Activated T-helper 2 cell treated with anti-CD3 and anti-CD28 coated beads, Interferon-gamma antibody, Interleukin-2, Interleukin-4, amounts not matched to agents 10 μg/mL and 5 μg/mL and 100 μg/mL, durations not matched to agents 14 hours and 24 hours and 36 hours (primary cell): ENCODE results near the gene TNS3. TPM values are rescaled to one million over a fixed set of nuclear protein-coding genes. Genes with fewer than 3 reads are reported as not detected.
"Not testable (repeated sequence)": the region's sequence is repeated elsewhere in the genome, so short reads cannot be mapped to it uniquely, and the experiment has no call there.

ENCODE experiments used
- DNase-seq: peaks from one replicate; pipeline ENCODE4 v3.0.0; 2021; ENCODE audit warnings: low spot score
- H3K27ac Mint-ChIP-seq: one replicate; pipeline ENCODE4 v1.8.0; 2021; ENCODE audit warnings: mixed read lengths
- H3K27me3 Mint-ChIP-seq: one replicate; pipeline ENCODE4 v1.8.0; 2021; ENCODE audit warnings: low read depth, mixed read lengths
- H3K36me3 Mint-ChIP-seq: one replicate; pipeline ENCODE4 v1.8.0; 2021; ENCODE audit warnings: low read depth, mixed read lengths
- H3K4me1 Mint-ChIP-seq: one replicate; pipeline ENCODE4 v1.8.0; 2021; ENCODE audit warnings: low read depth, mixed read lengths
- H3K4me3 Mint-ChIP-seq: one replicate; pipeline ENCODE4 v1.8.0; 2021; ENCODE audit warnings: low read depth, mild to moderate bottlenecking, moderate library complexity, mixed read lengths
- H3K9me3 Mint-ChIP-seq: one replicate; pipeline ENCODE4 v1.8.0; 2021; ENCODE audit warnings: mixed read lengths
- intact Hi-C: fragments of 100-400 bp; cut with micrococcal nuclease; formaldehyde crosslinking; loops from one replicate; pipeline ENCODE4 v1.15.1; 2023
- total RNA-seq: library from RNA; stranded (reverse); gene quantifications from 2 replicates; pipeline ENCODE4 v1.2.3, GENCODE V29; 2022

The TNS3 gene
- total RNA-seq, 1 donor from 2014 or later: 5.3 TPM

DNA sequence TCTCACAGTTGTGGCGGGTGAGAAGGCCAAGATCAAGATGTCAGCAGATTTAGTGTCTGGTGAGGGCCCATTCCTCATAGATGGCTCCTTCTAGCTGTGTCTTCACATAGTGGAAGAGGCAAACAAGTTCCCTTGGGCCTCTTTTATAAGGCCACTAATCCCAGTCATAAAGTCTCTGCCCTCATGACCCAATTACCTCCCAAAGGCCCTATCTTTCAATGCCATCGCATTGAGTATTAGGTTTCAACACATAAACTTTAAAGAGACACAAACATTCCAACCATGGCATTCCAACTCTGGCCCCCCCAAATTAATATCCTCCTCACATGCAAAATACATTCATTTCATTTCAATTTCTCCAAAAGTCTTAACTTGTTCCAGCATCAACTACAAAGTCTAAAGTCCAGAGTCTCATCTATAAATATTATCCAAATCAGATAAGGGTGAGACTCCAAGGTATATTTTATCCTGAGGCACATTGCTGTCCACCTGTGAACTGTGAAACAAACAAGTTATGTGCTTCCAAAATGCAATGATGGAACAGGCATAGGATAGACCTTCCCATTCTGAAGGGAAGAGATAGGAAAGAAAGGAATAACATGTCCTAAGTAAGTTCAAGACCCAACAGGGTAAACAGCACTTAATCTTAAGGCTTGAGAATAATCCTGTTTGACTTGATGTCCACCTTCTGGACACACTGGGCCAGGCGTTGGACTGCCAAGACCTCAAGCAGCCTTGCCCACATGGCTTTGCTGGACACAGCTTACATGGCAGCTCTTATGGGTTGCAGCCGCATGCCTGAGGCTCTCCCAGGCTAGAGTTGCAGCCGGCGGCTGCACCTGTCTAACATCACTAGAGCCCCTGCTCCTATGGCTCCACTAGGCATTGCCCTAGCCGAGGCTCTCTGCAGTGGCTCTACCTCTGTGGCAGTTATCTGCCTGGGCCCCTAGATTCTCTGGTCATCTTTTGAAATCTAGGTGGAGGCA, 312.8 kb downstream of the TNS3 start:
- intact Hi-C loops: loop anchor here (5.0 to 10.0 kb wide), 2 partner anchors 66 to 93 kb away; no protein-coding TSS in a partner anchor
- peaks cover 6% of the 10 kb centered on the region for H3K4me1 Mint-ChIP-seq

DNA sequence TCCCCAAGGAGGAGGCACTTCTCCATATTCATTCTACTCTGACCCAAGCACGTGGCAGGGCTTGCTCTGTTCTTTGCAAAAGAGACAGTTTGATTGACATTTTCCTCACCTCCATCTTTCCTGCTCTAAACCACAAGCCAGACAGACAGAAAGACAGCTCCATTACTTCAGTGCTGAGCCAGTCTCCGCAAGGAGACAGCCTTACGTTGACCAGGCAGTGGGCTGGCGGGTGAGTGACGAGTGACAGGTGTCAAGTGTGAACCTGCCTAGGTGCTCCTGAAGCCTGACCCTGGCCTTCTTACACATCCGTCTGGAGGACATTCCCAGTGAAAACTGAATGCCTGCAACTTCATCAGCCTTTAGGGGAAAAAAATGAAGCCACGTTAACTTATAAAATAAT, 314.6 kb downstream of the TNS3 start:
- H3K27ac Mint-ChIP-seq: no peak overlapping the region
- peaks cover 2% of the 10 kb centered on the region for H3K27me3 Mint-ChIP-seq
- no peak for DNase-seq
- peaks cover 6% of the 10 kb centered on the region for H3K4me1 Mint-ChIP-seq
- H3K9me3 Mint-ChIP-seq: peaks cover 7% of the 10 kb centered on the region
- no peaks in the 10 kb centered on the region for H3K36me3 Mint-ChIP-seq
- intact Hi-C loops: loop anchor here (2.0 to 10.0 kb wide), 3 partner anchors 23 to 95 kb away; no protein-coding TSS in a partner anchor
- no peak overlapping the region for H3K4me3 Mint-ChIP-seq

More for the DNA sequence above, 312.8 kb downstream of the TNS3 start:
- Mint-ChIP-seq H3K36me3 (no peaks in the 10 kb centered on the region), H3K27me3 (peaks cover 2% of the 10 kb centered on the region), H3K27ac (no peak overlapping the region), H3K9me3 (peaks cover 7% of the 10 kb centered on the region), H3K4me3 (no peak overlapping the region)
- no peak for DNase-seq

DNA sequence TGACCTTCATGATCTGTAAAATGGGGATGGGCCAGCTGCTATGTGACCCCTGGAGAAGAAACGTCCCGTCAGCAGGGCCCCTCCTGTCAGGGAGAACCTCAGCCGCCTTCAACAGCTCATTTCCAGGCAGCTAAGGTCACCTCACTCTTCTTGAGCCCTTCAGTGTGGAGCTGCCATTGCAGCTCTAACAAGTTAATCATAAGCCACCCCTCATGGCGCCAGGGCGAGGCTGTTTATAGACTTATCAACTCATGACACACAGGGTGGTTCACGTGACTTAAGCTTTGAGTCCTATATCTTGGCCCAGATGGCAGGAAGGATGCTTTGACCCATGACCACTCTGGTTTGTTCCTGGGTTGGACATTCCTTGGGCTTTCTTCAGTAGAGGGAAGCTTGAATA, 315.1 kb downstream of the TNS3 start:
- peaks cover 4% of the 10 kb centered on the region for H3K4me1 Mint-ChIP-seq
- DNase-seq: no peak
- peaks cover 2% of the 10 kb centered on the region for H3K27me3 Mint-ChIP-seq
- no peaks in the 10 kb centered on the region for H3K36me3 Mint-ChIP-seq
- H3K9me3 Mint-ChIP-seq: peaks cover 5% of the 10 kb centered on the region
- no peak overlapping the region for H3K4me3 Mint-ChIP-seq
- H3K27ac Mint-ChIP-seq: no peak overlapping the region
- intact Hi-C loops: loop anchor here (1.0 to 10.0 kb wide), 4 partner anchors 24 to 553 kb away; no protein-coding TSS in a partner anchor

DNA sequence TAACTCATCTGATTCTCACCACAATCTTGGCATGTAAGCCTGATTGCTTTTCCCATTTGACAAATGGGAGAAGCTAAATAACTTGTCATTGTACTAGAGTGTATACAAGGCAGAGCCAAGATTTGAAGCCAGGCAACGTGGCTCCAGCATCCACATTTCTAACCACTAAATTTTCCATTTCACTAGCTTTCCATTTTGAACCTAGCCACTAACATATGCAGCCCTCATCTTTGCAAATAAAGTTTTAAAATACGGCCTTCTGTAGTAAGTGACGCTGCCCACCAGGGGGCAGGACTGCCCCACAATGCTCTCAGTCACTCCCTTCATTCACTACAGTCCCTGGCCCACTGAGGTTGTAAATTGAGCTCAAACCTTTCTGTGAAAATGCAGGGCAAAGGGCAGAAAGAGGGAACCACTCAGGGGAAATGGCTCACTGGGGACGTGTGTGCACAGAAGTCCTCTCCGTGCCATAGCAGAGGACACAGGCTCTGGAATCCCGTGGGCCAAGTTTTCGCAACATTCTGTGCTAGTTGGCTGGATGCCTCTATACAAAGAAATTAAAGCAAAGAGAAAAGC, 315.7 kb downstream of the TNS3 start:
- Mint-ChIP-seq H3K27me3 (peaks cover 2% of the 10 kb centered on the region), H3K9me3 (no peaks in the 10 kb centered on the region), H3K27ac (no peak overlapping the region), H3K36me3 (no peaks in the 10 kb centered on the region), H3K4me3 (no peak overlapping the region), H3K4me1 (no peaks in the 10 kb centered on the region)
- intact Hi-C loops: loop anchor here (1.0 to 10.0 kb wide), 4 partner anchors 25 to 553 kb away; no protein-coding TSS in a partner anchor
- peak; percentile 20 for DNase-seq

DNA sequence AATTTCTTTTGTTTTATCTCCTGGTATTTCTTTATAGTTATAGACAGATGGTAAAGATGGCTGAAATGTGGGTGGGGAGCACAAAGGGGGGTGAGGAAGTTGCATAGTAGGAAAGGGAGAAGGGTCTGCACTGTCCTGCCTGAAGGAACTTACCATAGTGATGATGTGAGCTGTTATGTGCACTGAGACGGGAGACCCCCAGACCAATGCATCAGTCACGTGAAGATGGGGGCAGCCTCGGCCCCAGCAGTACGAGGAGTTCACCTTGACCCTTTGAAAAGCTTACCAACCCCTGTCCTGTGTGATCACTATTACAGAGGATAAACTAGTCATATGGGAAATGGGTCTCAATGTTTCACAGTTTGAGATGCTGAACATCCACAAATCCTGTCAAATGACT, 316.3 kb downstream of the TNS3 start:
- Mint-ChIP-seq H3K4me3 (no peak overlapping the region), H3K9me3 (no peaks in the 10 kb centered on the region), H3K27me3 (peaks cover 2% of the 10 kb centered on the region), H3K27ac (no peak overlapping the region), H3K36me3 (no peaks in the 10 kb centered on the region), H3K4me1 (no peaks in the 10 kb centered on the region)
- no peak for DNase-seq
- intact Hi-C loops: loop anchor here (1.0 to 10.0 kb wide), 4 partner anchors 25 to 554 kb away; no protein-coding TSS in a partner anchor

DNA sequence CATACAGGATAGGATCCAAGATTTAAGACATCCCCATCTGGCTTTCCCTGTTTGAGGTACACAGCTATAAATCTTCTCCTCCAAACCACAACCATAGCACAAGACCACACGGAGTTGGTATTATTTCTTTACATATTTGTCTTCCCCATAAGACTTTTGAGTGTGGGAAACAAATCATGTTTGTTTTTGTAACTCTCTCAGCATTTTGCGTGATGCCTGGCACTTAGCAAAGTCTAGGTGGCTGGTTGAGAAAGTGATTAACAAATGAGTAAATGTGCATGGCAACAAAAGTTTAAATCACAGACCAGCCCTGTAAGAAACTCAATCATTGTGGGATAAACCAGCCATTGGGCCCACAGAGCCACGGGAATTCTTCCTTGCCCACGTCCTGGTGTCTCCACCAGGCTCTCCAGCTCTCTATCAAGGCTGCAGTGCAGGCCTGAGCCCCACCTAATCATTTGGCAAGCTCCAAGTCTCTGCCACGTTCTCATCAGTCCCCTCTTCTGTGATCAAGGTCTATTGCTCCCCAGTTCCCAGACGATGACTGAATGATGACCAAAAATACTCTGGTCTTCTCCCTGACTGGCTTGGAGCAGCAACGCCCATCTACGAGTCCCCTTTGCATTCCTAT, 317.8 kb downstream of the TNS3 start:
- no peak for DNase-seq
- peaks cover 2% of the 10 kb centered on the region for H3K27me3 Mint-ChIP-seq
- no peaks in the 10 kb centered on the region for H3K36me3 Mint-ChIP-seq
- H3K4me1 Mint-ChIP-seq: no peaks in the 10 kb centered on the region
- H3K4me3 Mint-ChIP-seq: no peak overlapping the region
- no peak overlapping the region for H3K27ac Mint-ChIP-seq
- H3K9me3 Mint-ChIP-seq: no peaks in the 10 kb centered on the region
- intact Hi-C loops: loop anchor here (10.0 kb wide), 1 partner anchor 71 kb away; no protein-coding TSS in a partner anchor

DNA sequence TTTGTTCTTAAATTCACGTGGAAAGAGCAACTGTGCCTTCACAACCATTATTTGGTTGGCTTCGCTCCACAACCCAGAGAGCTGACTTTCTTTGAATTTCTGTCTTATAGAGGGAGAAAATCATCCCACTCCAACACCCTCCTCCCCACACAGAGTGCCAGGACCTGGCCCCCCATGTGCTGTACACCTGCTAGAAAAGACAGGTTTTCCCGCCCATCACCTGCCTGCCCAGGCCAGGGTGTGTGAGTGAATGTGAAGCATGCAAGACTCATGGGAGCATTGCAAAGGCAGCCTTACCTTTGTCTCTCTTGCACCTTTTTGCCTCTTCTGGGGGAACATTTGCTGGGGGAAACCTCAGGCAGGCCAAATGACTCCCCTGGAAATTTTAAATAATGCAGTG, 319.0 kb downstream of the TNS3 start:
- no peak overlapping the region for H3K27ac Mint-ChIP-seq
- peaks cover 2% of the 10 kb centered on the region for H3K27me3 Mint-ChIP-seq
- no peaks in the 10 kb centered on the region for H3K4me1 Mint-ChIP-seq
- H3K36me3 Mint-ChIP-seq: no peaks in the 10 kb centered on the region
- no peaks in the 10 kb centered on the region for H3K9me3 Mint-ChIP-seq
- no peak overlapping the region for H3K4me3 Mint-ChIP-seq
- no peak for DNase-seq
- intact Hi-C loops: loop anchor here (10.0 kb wide), 1 partner anchor 72 kb away; no protein-coding TSS in a partner anchor

DNA sequence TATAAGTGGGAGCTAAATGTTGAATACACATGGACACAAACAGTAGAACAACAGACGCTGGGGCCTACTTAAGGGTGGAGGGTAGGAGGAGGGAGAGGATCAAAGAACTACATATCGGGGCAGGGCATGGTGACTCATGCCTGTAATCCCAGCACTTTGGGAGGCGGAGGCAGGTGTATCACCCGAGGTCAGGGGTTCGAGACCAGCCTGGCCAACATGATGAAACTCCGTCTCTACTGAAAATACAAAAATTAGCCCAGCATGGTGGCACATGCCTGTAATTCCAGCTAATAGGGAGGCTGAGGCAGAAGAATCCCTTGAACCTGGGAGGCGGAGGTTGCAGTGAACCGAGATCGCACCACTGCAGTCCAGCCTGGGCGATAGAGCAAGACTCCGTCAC, 319.8 kb downstream of the TNS3 start:
- not testable (repeated sequence) for H3K27me3 Mint-ChIP-seq, H3K9me3 Mint-ChIP-seq, H3K27ac Mint-ChIP-seq, DNase-seq, H3K4me1 Mint-ChIP-seq, H3K4me3 Mint-ChIP-seq, H3K36me3 Mint-ChIP-seq
- intact Hi-C loops: loop anchor here (10.0 kb wide), 1 partner anchor 73 kb away; no protein-coding TSS in a partner anchor

DNA sequence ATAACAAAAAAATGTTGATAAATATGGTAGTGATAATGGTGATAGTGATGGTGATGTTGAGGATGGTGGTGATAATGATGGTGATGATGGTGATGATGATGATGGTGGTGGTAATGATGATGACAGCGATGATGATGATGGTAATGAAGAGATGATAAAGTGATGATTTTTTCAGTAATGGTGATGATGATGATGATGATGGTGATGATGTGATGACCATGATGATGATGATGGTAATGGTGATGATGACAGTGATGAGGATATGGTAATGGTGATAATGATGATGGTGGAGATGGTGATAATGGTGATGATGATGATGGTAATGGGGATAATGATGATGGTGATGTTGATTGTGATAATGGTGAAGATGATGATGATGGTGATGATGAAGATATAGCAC, 321.6 kb downstream of the TNS3 start:
- Mint-ChIP-seq H3K27ac (no peak overlapping the region), H3K4me3 (no peak overlapping the region), H3K9me3 (no peaks in the 10 kb centered on the region), H3K36me3 (no peaks in the 10 kb centered on the region), H3K4me1 (no peaks in the 10 kb centered on the region), H3K27me3 (peaks cover 5% of the 10 kb centered on the region)
- intact Hi-C loops: loop anchor here (10.0 kb wide), 1 partner anchor 75 kb away; no protein-coding TSS in a partner anchor
- DNase-seq: no peak

DNA sequence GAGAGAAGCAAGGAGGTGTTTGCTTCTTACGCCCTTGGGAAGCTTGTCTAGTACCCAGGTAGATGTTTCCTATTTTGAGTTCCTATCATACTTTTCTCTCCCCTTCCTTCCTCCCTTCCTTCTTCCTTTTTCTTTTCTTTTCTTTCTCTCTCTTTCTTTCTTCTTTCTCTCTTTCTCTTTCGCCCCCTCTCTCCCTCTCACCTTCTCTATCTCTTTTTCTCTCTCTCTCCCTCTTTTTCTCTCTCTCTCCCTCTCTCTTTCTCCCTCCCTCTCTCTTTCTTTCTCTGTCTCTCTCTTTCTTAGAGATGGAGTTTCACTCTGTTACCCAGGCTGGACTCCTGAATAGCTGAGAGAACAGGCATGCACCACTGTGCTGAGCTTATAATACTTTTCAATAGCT, 322.2 kb downstream of the TNS3 start:
- Mint-ChIP-seq H3K4me3 (no peak overlapping the region), H3K4me1 (no peaks in the 10 kb centered on the region), H3K36me3 (no peaks in the 10 kb centered on the region), H3K27ac (no peak overlapping the region), H3K27me3 (peaks cover 5% of the 10 kb centered on the region), H3K9me3 (no peaks in the 10 kb centered on the region)
- no peak for DNase-seq
- intact Hi-C loops: loop anchor here (10.0 kb wide), 1 partner anchor 75 kb away; no protein-coding TSS in a partner anchor

DNA sequence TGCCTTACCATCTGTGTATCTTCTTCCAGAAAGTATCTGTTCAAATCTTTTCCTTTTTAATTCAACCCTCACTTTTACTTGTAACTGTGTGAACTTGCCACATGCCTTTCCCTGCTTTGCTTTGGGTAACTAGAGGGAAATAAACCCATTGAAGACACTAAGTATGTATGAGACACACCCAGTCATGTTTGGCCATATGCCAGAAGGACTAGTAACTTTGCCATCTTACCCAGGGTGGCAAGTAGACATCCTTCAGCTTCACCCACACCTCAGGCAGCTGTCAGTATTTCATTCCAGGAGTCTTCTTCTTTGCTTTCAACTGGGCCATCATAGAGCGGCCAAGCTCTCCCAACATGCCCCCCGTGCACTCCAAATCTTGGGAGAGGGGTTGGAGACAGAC, 323.1 kb downstream of the TNS3 start:
- H3K27me3 Mint-ChIP-seq: peaks cover 7% of the 10 kb centered on the region
- H3K4me1 Mint-ChIP-seq: peaks cover 1% of the 10 kb centered on the region
- H3K4me3 Mint-ChIP-seq: no peak overlapping the region
- no peaks in the 10 kb centered on the region for H3K9me3 Mint-ChIP-seq
- H3K36me3 Mint-ChIP-seq: no peaks in the 10 kb centered on the region
- no peak for DNase-seq
- intact Hi-C loops: no loop called here
- no peak overlapping the region for H3K27ac Mint-ChIP-seq

DNA sequence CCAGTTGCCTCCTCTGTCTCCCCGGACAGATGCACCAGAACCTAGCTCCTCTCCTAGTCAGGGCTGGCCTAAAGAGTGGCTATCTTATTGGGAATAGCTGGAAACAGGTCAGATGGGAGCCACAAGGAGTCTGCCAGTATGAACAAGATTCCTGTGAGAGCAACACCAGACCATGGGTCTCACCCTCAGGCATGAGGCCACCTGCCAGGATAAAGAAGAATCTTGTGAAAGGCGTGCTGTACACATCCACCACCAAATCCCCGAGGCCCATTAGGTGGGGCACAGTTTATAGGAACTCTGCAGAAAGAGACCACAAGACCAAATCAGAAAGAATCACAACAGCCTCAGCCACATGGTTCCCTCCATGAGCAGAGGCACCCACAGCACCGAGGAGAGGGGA, 325.9 kb downstream of the TNS3 start:
- H3K27ac Mint-ChIP-seq: no peak overlapping the region
- peaks cover 2% of the 10 kb centered on the region for H3K4me1 Mint-ChIP-seq
- intact Hi-C loops: no loop called here
- no peak overlapping the region for H3K4me3 Mint-ChIP-seq
- peaks cover 15% of the 10 kb centered on the region for H3K27me3 Mint-ChIP-seq
- no peaks in the 10 kb centered on the region for H3K9me3 Mint-ChIP-seq
- no peak for DNase-seq
- no peaks in the 10 kb centered on the region for H3K36me3 Mint-ChIP-seq
